Measurements from ENCODE around the gene SLC25A34.

The SLC25A34 gene

DNA sequence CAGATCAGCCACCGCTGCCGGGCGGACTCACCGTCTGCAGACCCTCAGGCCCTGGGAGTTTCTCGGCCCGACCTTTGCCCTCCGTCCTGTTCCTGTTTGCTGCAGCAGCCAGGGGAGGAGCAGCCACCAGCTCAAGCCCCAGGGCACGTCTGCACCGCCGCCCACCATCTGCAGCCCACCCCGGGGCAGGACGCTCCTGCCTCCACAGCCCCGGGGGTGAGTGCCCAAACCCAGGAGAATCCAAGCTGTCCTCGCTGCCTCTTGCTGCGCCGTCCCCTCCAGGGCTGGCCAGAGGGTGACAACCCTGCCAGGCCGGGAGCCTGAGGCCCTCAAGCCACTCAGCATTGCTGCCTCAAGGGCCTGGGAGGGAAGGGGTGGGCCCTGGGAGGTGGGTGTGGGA, 1.2 kb upstream of the SLC25A34 start:
- no peak for DNase-seq

- DNase-seq = no peak
Observed at GRCh38 chr1:15735304-15736037, 587 bp upstream of the SLC25A34 start.

DNA sequence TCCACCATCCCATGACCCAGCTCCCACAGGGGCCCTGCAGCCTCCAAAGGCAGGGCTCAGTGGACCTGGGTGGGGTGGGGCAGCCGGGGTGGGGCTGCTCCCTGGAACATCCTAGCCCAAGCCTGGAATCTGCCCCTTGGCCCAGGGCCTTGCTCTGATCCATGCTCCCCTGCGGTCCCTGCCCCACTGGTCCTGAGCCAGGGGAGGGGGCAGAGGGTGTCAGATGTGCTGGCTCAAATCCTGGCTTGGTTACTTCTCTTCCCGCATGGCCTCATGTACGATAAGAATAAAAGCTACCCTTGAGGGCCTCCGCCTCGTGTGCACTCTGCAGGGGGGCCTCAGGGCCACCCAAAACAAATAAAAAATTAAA, 819 bp downstream of the SLC25A34 start:
- no peak for DNase-seq

- no peak for DNase-seq
Observed at GRCh38 chr1:15737324-15738319, 1.6 kb downstream of the SLC25A34 start.

GRCh38 chr1:15738416-15739113, 2.5 kb downstream of the SLC25A34 start:
- no peak for DNase-seq

GRCh38 chr1:15739259-15739658, 3.2 kb downstream of the SLC25A34 start:
- no peak for DNase-seq

DNA sequence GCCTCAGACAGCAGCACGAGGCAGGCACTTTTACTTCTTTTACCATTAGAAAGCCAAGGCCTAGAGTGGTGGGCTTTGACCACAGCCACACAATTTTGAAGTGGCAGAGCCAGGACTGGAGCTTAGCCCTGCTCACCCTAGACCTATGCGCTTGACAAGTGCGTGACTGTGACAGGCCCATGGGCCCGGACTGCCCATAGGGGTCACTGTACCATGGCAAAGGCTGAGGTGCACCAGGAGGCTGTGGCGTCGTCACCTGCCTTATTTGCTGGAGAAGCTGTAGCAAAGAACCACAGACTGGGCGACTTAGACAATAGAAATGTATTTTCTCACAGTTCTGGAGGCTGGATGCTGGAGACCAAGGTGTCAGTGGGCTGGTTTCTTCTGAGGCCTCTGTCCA, 3.7 kb downstream of the SLC25A34 start:
- no peak for DNase-seq

DNA sequence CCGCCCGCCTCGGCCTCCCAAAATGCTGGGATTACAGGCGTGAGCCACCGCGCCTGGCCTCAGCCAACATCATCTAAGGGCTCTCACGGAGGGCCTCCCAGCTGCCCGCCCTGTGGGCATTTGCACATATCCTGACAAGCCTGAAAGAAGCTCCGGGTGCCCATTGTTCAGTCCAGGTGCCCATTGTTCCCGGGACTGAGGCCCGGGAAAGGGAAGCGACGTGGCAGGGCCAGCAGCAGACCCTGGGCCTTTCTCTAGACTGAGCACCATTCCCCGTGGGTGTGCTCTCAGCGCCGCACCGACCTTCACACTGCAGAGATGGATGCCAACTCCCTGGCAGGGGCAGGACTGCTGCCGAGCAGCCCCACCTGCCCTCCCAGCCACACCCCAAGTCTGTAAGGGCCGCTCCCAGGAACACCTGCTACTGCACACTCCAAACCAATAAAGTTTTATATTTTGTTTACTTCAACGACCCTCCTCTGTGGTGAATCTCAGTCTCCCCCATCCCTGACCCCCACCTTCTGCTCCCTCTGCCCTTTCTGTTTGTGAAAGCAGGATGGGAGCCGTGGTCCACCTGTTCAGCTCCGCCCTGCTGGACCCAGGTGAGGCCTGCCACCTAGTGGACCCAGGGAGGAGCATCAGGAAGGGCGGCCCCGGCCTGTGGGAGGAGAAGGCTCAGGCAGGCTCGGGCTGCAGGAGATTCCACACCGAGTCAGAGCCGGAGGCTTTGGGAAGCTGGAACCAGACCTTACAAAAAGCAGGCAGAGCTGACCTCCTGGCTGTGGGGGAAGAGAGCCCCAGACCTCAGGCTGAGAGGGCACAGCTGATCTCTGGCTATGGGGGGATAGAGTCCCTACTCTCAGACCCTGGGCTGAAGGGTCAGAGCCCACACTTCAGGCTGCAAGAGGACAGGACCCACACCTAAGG, 5.1 kb downstream of the SLC25A34 start:
- DNase-seq = peak; percentile 46

GRCh38 chr1:15742339-15742801, 6.3 kb downstream of the SLC25A34 start, which contains the start of gene TMEM82:
TSS of gene TMEM82 (plus strand) at chr1:15742499. CDS start at chr1:15742560, 61 bp downstream.
- DNase-seq = no peak

DNA sequence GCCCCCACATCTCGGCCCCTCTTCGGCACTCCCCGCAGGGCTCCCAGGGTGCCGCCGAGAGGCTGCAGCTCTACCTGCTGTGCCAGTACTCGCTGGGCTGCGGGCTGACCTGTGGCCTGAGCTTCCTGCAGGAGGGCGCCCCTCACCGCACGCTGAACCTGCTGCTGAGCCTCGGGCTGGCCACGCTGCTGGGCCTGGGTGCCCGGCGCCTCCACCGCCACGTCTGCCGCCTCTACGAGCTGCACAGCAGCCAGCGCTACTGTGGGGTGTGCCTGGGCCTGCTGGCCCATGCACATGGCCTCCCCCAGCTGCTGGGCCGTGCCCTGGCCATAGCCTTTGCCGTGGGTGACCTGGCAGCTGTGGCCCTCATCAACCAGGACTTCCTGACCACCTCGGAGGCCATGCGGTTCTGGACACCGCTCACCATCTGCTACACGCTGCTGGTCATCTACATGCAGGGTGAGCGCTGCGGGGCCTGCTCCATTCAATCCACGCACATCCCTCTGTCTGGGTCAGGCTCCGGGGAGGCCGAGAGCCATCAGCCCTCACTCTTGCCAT, 8.1 kb downstream of the SLC25A34 start:
- DNase-seq = no peak

- DNase-seq = no peak
Observed at GRCh38 chr1:15747378-15747777, 11.3 kb downstream of the SLC25A34 start.

GRCh38 chr1:15748264-15748663, 12.2 kb downstream of the SLC25A34 start:
- no peak for DNase-seq

GRCh38 chr1:15748690-15749398, 12.8 kb downstream of the SLC25A34 start:
- no peak for DNase-seq

- DNase-seq = peak; percentile 23
Observed at GRCh38 chr1:15749399-15750291, 13.6 kb downstream of the SLC25A34 start.

DNA sequence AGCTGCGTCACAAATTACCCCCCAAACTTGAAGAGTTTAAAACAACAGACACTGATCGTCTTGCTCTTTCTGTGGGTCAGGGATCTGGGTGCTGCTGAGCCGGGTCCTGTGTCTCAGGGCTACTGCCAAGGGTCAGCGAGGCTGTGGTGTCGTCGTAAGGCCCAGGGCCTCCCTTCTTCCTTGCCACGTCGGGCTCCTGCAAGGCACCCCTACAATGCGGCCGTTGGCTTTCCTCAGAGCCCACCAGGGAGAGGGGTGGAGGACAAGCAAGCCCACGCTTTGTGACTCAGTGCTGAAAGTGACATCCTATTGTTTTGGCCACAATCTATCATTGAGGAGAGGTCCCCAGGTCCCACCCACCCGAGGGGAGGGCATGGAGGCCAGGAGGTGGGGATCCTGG, 14.9 kb downstream of the SLC25A34 start:
- no peak for DNase-seq

DNA sequence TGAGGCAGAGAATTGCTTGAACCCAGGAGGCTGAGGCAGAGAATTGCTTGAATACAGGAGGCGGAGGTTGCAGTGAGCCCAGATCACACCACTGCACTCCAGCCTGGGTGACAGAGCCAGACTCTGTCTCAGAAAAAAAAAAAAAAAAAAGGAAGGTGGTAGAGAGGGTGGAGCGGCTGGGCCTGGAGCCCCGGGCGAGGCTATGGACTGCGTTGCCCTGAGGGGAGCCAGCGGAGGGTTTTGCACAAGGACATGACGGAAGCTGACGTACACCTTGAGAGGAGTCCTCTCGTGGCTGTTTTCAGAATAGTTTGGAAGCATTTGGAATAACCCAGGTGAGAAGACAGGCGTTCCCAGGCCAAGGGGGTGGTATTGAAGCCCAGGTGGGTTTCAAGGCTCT, 15.7 kb downstream of the SLC25A34 start:
- no peak for DNase-seq

DNA sequence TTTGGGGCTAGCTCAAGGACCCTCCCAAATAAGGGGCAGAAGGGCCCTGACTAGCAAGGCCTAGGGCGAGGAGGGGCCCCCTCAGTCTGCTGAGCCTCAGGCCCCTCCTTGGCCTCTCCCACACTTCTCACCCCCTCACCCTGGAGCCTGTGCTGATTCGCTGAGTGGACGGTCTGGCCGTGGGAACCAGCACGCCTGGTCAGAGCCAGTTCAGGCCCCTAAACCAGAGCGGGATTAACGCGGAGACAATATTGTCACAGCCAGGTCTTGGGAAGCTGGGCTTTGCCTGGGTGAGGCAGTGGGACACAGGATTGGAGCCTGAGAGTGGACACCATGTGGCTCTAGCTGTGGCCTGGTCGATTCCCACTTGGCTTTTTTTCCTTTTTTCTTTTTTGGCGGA, 17.7 kb downstream of the SLC25A34 start:
- no peak for DNase-seq

- DNase-seq = no peak
Observed at GRCh38 chr1:15755021-15755645, 19.1 kb downstream of the SLC25A34 start.

GRCh38 chr1:15755646-15756040, 19.6 kb downstream of the SLC25A34 start:
- no peak for DNase-seq
